ENCODE data around the gene CETP.
"Not testable (repeated sequence)": the region's sequence is repeated elsewhere in the genome, so short reads cannot be mapped to it uniquely, and the experiment has no call there.

Gene CETP

DNA sequence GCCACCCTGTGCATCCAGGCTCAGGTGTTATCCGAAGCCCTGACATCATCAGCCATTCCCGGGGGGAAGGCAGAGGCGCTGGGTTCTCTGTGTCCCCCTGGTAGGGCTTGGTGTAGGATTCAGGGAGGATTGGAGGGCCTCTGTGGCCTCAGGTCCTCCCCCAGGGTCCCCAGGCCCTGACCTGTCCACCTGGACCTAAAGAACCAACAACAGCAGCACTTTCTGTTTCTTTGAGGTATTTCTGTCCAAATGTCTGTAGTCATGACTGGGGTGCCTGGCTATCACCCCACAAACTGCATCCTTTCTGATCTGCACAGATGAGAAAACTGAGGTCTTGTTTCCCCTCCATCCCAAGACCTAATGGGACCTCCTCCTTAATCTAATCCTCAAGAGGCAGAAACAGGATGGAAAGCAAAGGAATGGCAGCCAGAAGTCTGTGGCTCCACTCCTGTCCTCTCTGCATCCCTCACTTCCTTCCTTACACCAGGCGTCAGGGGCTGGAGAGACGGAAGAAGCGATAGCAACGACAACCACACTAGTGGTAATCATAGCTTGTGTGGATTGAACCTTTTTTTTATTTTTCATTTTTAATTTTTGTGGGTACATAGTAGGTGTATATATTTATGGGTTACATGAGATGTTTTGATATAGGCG is 39.4 kb downstream of the CETP start:
- no peak overlapping the region for H3K4me3 ChIP-seq (ENCODE audit: low read depth, low read length)
- TF ChIP-seq, protein P1, sequence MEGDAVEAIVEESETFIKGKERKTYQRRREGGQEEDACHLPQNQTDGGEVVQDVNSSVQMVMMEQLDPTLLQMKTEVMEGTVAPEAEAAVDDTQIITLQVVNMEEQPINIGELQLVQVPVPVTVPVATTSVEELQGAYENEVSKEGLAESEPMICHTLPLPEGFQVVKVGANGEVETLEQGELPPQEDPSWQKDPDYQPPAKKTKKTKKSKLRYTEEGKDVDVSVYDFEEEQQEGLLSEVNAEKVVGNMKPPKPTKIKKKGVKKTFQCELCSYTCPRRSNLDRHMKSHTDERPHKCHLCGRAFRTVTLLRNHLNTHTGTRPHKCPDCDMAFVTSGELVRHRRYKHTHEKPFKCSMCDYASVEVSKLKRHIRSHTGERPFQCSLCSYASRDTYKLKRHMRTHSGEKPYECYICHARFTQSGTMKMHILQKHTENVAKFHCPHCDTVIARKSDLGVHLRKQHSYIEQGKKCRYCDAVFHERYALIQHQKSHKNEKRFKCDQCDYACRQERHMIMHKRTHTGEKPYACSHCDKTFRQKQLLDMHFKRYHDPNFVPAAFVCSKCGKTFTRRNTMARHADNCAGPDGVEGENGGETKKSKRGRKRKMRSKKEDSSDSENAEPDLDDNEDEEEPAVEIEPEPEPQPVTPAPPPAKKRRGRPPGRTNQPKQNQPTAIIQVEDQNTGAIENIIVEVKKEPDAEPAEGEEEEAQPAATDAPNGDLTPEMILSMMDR (IDR thresholded peaks at IDR 0.05; ENCODE audit: low read depth, low read length), result no peak

DNA sequence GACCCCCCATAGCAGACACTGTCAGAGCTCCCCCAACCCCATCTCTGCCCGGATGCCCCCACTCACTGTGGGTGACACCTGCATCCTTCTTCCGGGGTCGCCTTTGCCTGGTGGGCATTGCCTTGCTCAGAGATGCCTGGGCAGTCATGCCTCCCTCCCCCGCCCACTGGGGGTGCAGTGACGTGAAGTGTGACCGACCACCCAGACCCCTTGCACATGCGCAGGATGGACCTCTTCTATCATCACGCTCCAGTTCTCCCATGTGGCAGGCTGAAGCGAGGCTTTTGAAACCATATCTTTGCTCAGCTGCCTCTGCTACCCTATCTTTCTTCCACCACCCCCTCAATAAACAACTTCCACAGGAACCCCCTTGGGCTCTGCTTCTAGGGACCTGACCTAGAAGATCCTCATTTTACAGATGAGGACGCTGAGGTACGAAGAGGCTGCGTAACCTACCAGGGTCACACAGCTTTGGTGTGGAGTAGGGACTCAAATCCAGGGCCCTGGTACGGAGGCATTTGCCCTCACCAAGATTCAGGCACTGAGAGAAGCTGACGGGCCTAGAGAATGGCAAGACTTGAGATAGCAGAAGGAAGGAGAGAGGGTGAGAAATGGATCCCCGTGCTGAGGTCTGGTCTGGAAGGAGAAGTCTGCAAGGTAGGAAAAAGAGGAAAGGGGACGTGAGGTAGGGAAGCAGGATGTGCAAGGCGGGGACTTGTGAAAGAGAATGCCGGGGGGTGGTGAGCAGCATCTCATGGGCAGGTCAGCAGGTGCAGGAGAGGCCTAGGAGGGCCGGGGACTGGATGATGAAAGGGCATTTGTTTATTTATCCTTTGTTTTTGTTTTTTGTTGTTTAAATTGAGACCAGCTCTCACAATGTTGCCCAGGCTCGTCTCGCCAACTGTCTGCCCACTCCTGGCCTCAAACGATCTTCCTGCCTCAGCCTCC is 42.0 kb downstream of the CETP start:
- TF ChIP-seq, protein P1 (IDR thresholded peaks at IDR 0.05; ENCODE audit: low read depth, low read length), result no peak
- H3K4me3 ChIP-seq (ENCODE audit: low read depth, low read length), result no peak overlapping the region

DNA sequence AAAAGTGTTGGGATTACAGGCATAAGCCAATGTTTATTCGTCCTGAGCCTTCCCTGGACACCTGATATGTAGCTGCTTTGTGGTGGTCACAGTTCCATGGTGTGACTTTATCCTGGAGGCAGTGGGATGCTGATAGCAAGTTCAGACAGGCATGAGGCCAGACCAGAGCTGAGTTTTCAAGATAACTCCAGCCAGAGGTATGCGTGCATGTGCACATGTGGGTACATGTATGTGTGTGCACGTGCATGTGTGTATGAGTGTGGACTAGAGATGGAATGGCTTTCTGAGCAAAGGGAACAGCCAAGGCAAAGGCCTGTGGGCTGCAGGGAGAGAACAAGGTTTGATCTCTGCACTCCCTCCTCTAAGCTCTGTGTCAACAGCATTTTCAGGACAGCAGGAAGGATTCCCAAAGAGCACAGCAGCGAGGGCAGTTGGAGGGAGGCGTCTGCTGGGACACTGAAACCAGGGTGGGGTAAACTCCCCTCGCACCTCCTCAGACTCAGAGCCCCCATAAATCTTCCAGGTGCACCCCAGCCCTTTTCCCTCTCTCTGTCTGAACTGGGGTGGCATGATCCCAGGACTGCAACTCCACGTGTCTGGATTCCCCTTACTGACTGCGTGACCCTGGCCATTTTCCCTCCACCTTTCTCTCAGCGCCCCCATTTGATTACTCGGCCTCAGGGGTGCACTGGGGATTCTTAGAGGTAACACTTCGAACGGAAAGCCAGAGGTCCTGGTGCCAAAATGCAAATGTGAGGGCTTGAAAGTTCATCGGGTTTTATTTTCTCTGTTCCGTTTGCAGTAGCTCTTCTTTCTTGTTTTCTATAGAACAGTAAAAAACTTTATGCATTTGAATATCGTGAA is 42.9 kb downstream of the CETP start:
- TF ChIP-seq, protein P1 (IDR thresholded peaks at IDR 0.05; ENCODE audit: low read depth, low read length), result no peak
- H3K4me3 ChIP-seq (ENCODE audit: low read depth, low read length), result no peak overlapping the region

DNA sequence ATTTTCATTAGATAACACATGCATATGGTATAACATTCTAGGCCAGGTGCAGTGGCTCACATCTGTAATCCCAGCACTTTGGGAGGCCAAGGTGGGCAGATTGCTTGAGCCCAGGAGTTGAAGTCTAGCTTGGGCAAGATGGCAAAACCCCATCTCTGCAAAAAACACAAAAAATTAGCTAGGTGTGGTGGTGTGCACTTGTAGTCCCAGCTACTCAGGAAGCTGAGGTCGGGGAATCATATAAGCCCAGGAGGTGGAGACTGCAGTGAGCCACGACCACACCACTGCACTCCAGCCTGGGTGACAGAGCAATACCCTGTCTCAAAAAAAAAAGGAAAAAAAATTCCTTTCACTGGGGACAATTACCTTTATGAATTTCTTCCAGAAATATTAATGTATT is 43.8 kb downstream of the CETP start:
- not testable (repeated sequence) for H3K4me3 ChIP-seq (ENCODE audit: low read depth, low read length)

DNA sequence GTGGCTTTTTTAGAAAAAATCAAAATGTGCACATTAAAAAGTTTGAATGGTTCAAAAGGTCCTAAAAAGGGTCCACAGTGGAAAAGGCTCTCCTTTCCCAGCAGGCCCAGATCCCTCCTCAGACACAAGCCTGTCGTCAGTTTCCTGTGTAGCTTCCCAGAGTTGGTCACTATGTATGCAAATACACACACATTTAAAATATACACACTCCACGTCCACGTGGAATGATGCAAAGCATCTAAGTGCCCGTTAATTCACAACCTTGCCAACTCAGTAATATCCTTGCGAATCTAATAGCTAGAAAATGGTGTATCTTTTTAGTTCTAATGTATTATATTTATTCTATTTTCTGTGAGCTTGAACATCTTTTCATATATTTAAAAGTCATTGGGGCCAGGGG is 45.3 kb downstream of the CETP start:
- TF ChIP-seq, protein P1 (IDR thresholded peaks at IDR 0.05; ENCODE audit: low read depth, low read length), result no peak
- no peak overlapping the region for H3K4me3 ChIP-seq (ENCODE audit: low read depth, low read length)

DNA sequence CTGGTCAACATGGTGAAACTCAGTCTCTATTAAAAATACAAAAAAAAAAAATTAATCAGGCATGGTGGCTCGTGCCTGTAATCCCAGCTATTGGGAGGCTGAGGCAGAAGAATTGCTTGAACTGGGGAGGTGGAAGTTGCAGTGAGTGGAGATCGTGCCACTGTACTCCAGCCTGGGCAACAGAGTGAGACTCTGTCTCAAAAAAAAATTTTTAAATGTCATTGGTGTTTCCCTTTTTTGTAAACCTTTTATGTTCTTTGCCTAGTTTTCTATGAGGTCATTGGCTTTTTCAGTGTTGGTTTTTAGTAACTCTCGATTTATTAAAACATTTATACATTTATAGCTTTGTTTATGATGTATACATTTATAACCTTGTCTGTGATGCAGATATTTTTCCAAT is 45.8 kb downstream of the CETP start:
- TF ChIP-seq, protein P1 (IDR thresholded peaks at IDR 0.05; ENCODE audit: low read depth, low read length), result no peak

DNA sequence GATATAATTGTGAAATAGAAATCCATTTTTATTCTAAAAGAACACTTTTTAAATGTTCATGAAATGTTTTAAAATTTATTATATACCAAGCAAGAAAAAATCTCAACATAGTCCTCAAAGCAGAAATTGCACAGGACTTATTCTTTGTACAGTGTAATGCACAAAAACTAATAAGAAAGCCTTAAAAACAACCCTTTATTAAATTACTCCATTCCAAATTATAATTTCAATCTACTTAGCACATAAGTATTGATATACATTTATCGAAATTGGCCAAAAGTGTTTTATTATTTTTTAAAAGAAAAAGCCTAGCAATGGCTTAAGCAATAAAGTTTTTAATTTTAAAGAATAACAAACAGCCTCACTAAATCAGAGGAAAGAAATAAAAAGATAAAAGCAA is 46.7 kb downstream of the CETP start:
- TF ChIP-seq, protein P1 (IDR thresholded peaks at IDR 0.05; ENCODE audit: low read depth, low read length), result no peak
- H3K4me3 ChIP-seq (ENCODE audit: low read depth, low read length), result no peak overlapping the region

More for the DNA sequence above, 45.8 kb downstream of the CETP start:
- no peak overlapping the region for H3K4me3 ChIP-seq (ENCODE audit: low read depth, low read length)
